DND-41 (cell line): ENCODE results near the gene LONRF3.
"Not testable (repeated sequence)": the region's sequence is repeated elsewhere in the genome, so short reads cannot be mapped to it uniquely, and the experiment has no call there.

Experiments
- CTCF ChIP-seq: IDR thresholded peaks from 2 replicates; pipeline ENCODE4 v1.5.1; 2012; ENCODE audit warnings: borderline replicate concordance, low read length, moderate library complexity, mild to moderate bottlenecking; ENCODE audit not compliant: poor library complexity, severe bottlenecking; ENCODE audit errors: extremely low read depth
- EZH2 ChIP-seq: IDR thresholded peaks from 3 replicates; pipeline ENCODE4 v1.6.1; 2012; ENCODE audit warnings: borderline replicate concordance, low read depth, mild to moderate bottlenecking, moderate library complexity, low read length, inconsistent platforms; ENCODE audit not compliant: severe bottlenecking

- TF ChIP-seq CTCF, EZH2: not testable (repeated sequence)
Observed at GRCh38 chrX:118992441-118993121, 18.2 kb downstream of the LONRF3 start.
